ENCODE results near the gene POMGNT2.

- no peak for TF ChIP-seq CTCF (conservative IDR thresholded peaks at IDR 0.05; ENCODE audit: low read depth, low read length)
- TF ChIP-seq EZH2phosphoT487 (IDR thresholded peaks at IDR 0.05; ENCODE audit: borderline replicate concordance, low read length), result no peak
These were observed 32.6 kb downstream of the POMGNT2 start for GRCh38 chr3:43073116-43073835.

All from PC-3 (cell line).